ENCODE results near the gene GREM2. TPM values are rescaled to one million over a fixed set of nuclear protein-coding genes. Genes with fewer than 3 reads are reported as not detected.

The GREM2 gene
- total RNA-seq, 1 experiment from 2014 or later = 0.17 TPM

- TF ChIP-seq, protein P1, sequence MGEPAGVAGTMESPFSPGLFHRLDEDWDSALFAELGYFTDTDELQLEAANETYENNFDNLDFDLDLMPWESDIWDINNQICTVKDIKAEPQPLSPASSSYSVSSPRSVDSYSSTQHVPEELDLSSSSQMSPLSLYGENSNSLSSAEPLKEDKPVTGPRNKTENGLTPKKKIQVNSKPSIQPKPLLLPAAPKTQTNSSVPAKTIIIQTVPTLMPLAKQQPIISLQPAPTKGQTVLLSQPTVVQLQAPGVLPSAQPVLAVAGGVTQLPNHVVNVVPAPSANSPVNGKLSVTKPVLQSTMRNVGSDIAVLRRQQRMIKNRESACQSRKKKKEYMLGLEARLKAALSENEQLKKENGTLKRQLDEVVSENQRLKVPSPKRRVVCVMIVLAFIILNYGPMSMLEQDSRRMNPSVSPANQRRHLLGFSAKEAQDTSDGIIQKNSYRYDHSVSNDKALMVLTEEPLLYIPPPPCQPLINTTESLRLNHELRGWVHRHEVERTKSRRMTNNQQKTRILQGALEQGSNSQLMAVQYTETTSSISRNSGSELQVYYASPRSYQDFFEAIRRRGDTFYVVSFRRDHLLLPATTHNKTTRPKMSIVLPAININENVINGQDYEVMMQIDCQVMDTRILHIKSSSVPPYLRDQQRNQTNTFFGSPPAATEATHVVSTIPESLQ (CRISPR knock-in tag; IDR thresholded peaks at IDR 0.05) = no peak
Measured at GRCh38 chr1:240492832-240493440, 119.0 kb downstream of the GREM2 start (continued).

DNA sequence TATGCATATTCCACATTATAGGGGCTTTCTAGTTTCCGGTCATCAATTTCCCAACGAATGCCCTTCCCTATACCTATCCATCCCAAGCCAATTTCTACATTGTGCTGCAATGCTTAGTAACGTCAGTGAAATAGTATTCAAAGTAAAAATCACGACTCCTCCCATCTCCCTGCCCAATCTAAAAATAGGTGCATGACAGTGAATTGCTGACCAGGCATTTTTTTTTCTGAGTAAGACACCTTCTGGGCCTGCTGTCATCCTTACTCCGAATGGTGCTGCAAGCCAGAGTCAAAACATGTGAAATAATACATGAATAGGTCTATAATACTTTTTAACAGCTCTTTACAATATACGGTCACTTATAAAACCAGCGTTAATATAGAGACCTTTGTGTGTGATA, 120.2 kb downstream of the GREM2 start:
- no peaks in the 10 kb centered on the region for H3K36me3 Mint-ChIP-seq
- DNase-seq (ENCODE audit: low spot score) (no peak), ATAC-seq (no peak)
- no peak for TF ChIP-seq FOXP4 (CRISPR knock-in tag; IDR thresholded peaks at IDR 0.05)
- ChIA-PET POLR2A (no interaction called here), CTCF (no interaction called here)
- no peak overlapping the region for H3K27ac Mint-ChIP-seq
- H3K4me1 Mint-ChIP-seq = peaks cover 22% of the 10 kb centered on the region
- H3K9me3 Mint-ChIP-seq = 0 out of 2 replicates have a peak, but pooled peaks cover 3% of the 10 kb centered on the region
- peaks cover 52% of the 10 kb centered on the region for H3K27me3 Mint-ChIP-seq (ENCODE audit: low read depth)
- no peak overlapping the region for H3K4me3 Mint-ChIP-seq

GRCh38 chr1:240491156-240491555, 120.8 kb downstream of the GREM2 start:
- H3K4me3 Mint-ChIP-seq = no peak overlapping the region
- ChIA-PET POLR2A (no interaction called here), CTCF (no interaction called here)
- H3K27ac Mint-ChIP-seq = no peak overlapping the region
- TF ChIP-seq IRF2 (CRISPR knock-in tag; IDR thresholded peaks at IDR 0.05; ENCODE audit: borderline replicate concordance, low read depth) (no peak), ZNF219 (CRISPR knock-in tag; IDR thresholded peaks at IDR 0.05; ENCODE audit: borderline replicate concordance) (no peak), TEAD4 (CRISPR knock-in tag; IDR thresholded peaks at IDR 0.05) (no peak), NR3C1 (CRISPR knock-in tag; conservative IDR thresholded peaks at IDR 0.05; ENCODE audit: low read depth) (no peak), ESRRA (CRISPR knock-in tag; IDR thresholded peaks at IDR 0.05; ENCODE audit: borderline replicate concordance) (no peak), MAX (CRISPR knock-in tag; IDR thresholded peaks at IDR 0.05) (no peak), FOXP1 (CRISPR knock-in tag; IDR thresholded peaks at IDR 0.05; ENCODE audit: borderline replicate concordance) (no peak)
- no peak for DNase-seq (ENCODE audit: low spot score)
- no peak for ATAC-seq
- H3K9me3 Mint-ChIP-seq = 0 out of 2 replicates have a peak, but pooled peaks cover 3% of the 10 kb centered on the region
- peaks cover 52% of the 10 kb centered on the region for H3K27me3 Mint-ChIP-seq (ENCODE audit: low read depth)
- peaks cover 22% of the 10 kb centered on the region for H3K4me1 Mint-ChIP-seq
- H3K36me3 Mint-ChIP-seq = no peaks in the 10 kb centered on the region

DNA sequence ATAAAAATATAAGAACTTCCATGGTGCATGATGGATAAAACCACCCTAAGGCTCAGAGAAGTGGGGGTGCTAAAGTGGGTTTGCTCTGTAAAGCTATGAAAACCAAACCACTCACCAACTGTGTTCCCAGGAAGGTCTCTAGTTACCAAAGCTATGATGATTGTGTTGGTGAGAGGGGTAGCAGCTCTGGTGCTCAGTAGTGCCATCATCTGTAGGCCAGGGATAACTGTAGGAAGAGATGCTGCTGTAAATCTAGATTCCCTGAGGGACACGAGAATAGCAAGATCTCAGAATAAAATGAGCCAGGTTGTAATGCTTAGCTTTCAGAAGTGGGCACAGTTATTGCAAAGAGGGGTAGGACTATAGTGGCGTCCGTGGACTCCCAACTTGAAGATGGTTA, 124.5 kb downstream of the GREM2 start:
- peak; percentile 69 for ATAC-seq
- DNase-seq (ENCODE audit: low spot score) = no peak
- H3K27ac Mint-ChIP-seq = no peak overlapping the region
- H3K4me3 Mint-ChIP-seq = no peak overlapping the region
- POLR2A ChIA-PET = no interaction called here
- CTCF ChIA-PET = interaction anchor here (1.1 to 1.7 kb wide), 4 partner anchors 22 to 203 kb away, joined by 3 to 10 read pairs (median 4); no protein-coding TSS in a partner anchor
- no peaks in the 10 kb centered on the region for H3K9me3 Mint-ChIP-seq
- no peaks in the 10 kb centered on the region for H3K36me3 Mint-ChIP-seq
- peaks cover 19% of the 10 kb centered on the region for H3K4me1 Mint-ChIP-seq
- H3K27me3 Mint-ChIP-seq (ENCODE audit: low read depth) = peaks cover 39% of the 10 kb centered on the region
- TF ChIP-seq, protein P2, sequence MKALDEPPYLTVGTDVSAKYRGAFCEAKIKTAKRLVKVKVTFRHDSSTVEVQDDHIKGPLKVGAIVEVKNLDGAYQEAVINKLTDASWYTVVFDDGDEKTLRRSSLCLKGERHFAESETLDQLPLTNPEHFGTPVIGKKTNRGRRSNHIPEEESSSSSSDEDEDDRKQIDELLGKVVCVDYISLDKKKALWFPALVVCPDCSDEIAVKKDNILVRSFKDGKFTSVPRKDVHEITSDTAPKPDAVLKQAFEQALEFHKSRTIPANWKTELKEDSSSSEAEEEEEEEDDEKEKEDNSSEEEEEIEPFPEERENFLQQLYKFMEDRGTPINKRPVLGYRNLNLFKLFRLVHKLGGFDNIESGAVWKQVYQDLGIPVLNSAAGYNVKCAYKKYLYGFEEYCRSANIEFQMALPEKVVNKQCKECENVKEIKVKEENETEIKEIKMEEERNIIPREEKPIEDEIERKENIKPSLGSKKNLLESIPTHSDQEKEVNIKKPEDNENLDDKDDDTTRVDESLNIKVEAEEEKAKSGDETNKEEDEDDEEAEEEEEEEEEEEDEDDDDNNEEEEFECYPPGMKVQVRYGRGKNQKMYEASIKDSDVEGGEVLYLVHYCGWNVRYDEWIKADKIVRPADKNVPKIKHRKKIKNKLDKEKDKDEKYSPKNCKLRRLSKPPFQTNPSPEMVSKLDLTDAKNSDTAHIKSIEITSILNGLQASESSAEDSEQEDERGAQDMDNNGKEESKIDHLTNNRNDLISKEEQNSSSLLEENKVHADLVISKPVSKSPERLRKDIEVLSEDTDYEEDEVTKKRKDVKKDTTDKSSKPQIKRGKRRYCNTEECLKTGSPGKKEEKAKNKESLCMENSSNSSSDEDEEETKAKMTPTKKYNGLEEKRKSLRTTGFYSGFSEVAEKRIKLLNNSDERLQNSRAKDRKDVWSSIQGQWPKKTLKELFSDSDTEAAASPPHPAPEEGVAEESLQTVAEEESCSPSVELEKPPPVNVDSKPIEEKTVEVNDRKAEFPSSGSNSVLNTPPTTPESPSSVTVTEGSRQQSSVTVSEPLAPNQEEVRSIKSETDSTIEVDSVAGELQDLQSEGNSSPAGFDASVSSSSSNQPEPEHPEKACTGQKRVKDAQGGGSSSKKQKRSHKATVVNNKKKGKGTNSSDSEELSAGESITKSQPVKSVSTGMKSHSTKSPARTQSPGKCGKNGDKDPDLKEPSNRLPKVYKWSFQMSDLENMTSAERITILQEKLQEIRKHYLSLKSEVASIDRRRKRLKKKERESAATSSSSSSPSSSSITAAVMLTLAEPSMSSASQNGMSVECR (CRISPR knock-in tag; IDR thresholded peaks at IDR 0.05; ENCODE audit: borderline replicate concordance) = no peak
- TF ChIP-seq TEAD4 (CRISPR knock-in tag; IDR thresholded peaks at IDR 0.05) (no peak), ZNF423 (CRISPR knock-in tag; IDR thresholded peaks at IDR 0.05) (no peak), EMX1 (CRISPR knock-in tag; IDR thresholded peaks at IDR 0.05) (no peak), FOXJ3 (CRISPR knock-in tag; IDR thresholded peaks at IDR 0.05; ENCODE audit: borderline replicate concordance) (no peak), MAX (CRISPR knock-in tag; IDR thresholded peaks at IDR 0.05) (no peak)
- TF ChIP-seq, protein P3, sequence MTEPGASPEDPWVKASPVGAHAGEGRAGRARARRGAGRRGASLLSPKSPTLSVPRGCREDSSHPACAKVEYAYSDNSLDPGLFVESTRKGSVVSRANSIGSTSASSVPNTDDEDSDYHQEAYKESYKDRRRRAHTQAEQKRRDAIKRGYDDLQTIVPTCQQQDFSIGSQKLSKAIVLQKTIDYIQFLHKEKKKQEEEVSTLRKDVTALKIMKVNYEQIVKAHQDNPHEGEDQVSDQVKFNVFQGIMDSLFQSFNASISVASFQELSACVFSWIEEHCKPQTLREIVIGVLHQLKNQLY (CRISPR knock-in tag; IDR thresholded peaks at IDR 0.05) = no peak
- TF ChIP-seq, protein P4, sequence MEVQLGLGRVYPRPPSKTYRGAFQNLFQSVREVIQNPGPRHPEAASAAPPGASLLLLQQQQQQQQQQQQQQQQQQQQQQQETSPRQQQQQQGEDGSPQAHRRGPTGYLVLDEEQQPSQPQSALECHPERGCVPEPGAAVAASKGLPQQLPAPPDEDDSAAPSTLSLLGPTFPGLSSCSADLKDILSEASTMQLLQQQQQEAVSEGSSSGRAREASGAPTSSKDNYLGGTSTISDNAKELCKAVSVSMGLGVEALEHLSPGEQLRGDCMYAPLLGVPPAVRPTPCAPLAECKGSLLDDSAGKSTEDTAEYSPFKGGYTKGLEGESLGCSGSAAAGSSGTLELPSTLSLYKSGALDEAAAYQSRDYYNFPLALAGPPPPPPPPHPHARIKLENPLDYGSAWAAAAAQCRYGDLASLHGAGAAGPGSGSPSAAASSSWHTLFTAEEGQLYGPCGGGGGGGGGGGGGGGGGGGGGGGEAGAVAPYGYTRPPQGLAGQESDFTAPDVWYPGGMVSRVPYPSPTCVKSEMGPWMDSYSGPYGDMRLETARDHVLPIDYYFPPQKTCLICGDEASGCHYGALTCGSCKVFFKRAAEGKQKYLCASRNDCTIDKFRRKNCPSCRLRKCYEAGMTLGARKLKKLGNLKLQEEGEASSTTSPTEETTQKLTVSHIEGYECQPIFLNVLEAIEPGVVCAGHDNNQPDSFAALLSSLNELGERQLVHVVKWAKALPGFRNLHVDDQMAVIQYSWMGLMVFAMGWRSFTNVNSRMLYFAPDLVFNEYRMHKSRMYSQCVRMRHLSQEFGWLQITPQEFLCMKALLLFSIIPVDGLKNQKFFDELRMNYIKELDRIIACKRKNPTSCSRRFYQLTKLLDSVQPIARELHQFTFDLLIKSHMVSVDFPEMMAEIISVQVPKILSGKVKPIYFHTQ (CRISPR knock-in tag; IDR thresholded peaks at IDR 0.05) = no peak
- TF ChIP-seq, protein P5, sequence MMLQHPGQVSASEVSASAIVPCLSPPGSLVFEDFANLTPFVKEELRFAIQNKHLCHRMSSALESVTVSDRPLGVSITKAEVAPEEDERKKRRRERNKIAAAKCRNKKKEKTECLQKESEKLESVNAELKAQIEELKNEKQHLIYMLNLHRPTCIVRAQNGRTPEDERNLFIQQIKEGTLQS (CRISPR knock-in tag; conservative IDR thresholded peaks at IDR 0.05) = no peak

Measured in WTC11 (cell line).